Thyroid gland (tissue), 4 donors: ENCODE results near the gene EXOSC10.

Experiments used
- CTCF ChIP-seq, 6 experiments: fragments of 200-600 bp in 3 of 6; fragments of 450-650 bp in 3 of 6; sonication (generic) in 3 of 6; IDR thresholded peaks; one replicate each; pipeline ENCODE4 v1.5.1; 2016 to 2019; ENCODE audit warnings: antibody characterized with exemption in 6 of 6, mild to moderate bottlenecking in 2 of 6, inconsistent platforms in 1 of 6, moderate library complexity in 1 of 6
- POLR2A ChIP-seq, 2 donors: fragments of 450-650 bp; IDR thresholded peaks; one replicate each; pipeline ENCODE4 v1.6.1; 2017; ENCODE audit warnings: antibody characterized with exemption in 2 of 2, mild to moderate bottlenecking in 2 of 2, moderate library complexity in 1 of 2

DNA sequence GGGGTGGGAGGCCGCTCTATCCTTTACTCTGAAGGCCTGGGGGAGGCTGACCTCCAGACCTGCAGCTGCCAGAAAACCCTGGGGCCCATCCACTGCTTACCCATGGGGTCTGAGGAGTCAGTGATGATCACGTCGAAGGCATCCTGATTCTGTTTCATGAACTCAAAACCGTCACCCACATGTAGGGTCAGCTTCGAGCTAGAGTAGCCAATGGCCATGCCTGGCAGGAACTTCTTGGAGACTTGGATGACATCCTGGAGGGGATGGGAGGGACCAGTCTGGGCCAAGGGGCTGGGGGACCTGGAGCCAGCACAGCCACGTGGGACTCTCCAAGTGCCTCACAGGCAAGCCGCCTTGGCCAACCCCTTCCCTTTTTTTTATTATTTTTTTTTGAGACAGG is 43.2 kb downstream of the EXOSC10 start:
- no peak for TF ChIP-seq POLR2A (IDR thresholded peaks at IDR 0.05)
- TF ChIP-seq CTCF (IDR thresholded peaks at IDR 0.05) = no peak
